SK-MEL-5 (cell line): Measurements from ENCODE around the gene NAP1L5. TPM values are rescaled to one million over a fixed set of nuclear protein-coding genes. Genes with fewer than 3 reads are reported as not detected.

Experiments used
- DNase-seq: peaks from one replicate; pipeline ENCODE4 v3.0.0-alpha.2; 2016; ENCODE audit warnings: low read depth, low spot score
- in situ Hi-C: cut with HindIII; loops from 2 replicates; pipeline ENCODE4 v1.10.0; 2016; ENCODE audit warnings: low sequenced_read_pairs, high pct_unique_total_duplicates, low pct_unique_long_range_greater_than_20kb
- total RNA-seq: library from RNA; depleted of rRNA; stranded (reverse); fragments of >200 nt; shearing (Covaris generic); gene quantifications from 2 replicates; pipeline ENCODE4 v1.2.3, GENCODE V29; 2014

Gene NAP1L5
- total RNA-seq, 1 experiment from 2014 or later = 14.0 TPM

DNA sequence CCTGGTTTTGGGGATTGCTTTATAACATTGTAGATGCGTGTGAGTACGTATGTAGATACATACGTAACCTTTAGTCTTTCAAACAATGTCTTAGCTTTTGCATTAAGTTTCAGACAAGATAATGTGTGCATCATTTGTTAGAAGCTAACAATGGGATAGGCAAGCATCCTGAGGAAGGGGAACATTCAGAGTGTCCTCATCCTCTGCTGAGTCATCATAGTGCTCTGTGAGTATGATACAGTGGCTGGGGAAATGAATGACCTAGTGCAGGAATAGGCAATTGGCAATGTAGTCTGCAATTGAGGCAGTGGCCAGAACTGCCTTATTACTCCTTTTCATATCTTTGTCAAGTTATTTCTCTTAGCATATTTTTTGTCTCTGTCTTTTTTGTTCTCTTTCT lies 7.3 kb downstream of the NAP1L5 start:
- no peak for DNase-seq
- in situ Hi-C loops = no loop called here

DNA sequence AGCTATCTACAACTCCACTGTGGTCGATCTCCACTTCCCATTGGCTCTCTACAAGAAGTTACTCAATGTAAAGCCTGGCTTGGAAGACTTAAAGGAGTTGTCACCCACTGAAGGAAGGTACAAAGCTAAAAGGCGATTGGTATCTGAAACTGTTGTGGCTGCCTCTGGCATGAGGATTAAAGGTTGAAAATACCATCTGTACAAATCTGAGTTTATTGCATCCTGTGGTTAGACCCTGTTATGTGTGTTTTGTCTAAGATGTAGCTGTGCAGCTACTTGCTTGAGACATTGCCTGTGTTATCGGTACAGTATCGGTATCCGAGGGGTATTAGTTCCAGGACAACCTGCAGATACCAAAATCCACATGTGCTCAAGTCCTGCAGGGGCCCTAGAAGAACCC lies 16.4 kb downstream of the NAP1L5 start:
- in situ Hi-C loops = no loop called here
- DNase-seq = no peak

- in situ Hi-C loops = no loop called here
- no peak for DNase-seq
Measured at GRCh38 chr4:88675543-88675942, 22.1 kb downstream of the NAP1L5 start.

DNA sequence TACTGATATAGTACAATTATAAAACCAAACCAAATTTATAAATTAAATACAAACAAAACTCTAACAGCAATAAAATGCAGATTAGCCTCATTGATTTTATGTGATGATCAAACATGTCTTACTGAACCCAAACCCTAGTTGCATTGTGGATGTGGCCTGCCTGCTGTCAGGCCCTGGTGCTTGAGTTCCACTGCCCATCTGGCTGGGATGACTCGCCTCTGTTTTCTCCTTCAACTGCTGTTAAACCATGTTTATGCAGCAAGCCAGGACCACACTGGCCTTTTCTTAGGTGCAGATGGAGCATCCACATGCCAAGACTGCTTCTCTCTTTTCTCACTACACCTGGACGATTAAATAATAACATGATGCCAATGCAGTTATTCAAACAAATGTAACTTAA lies 22.6 kb downstream of the NAP1L5 start:
- in situ Hi-C loops = no loop called here
- DNase-seq = no peak

GRCh38 chr4:88674565-88674964 lies 23.1 kb downstream of the NAP1L5 start:
- in situ Hi-C loops = no loop called here
- no peak for DNase-seq

DNA sequence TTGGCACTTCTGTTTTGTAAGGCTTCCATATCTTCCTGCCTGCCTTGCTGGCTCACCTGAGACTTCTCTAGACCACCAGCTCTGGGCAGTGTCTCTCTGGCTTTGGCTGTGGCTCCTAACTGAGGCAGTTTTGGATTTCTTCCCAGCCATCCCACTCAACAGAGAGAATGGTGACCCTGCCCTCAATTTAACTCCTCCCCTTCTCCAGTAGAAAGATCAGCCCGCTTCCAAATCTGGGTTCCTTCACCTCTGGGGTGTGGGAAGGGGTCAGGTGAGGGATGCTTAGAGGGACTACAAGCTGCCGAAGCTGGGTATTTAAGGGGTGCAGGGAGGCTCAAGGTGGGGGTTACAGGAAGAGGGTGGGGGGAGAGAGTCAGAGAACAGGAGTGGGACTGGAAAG lies 23.7 kb downstream of the NAP1L5 start:
- in situ Hi-C loops = no loop called here
- DNase-seq = no peak

GRCh38 chr4:88672987-88673386 lies 24.6 kb downstream of the NAP1L5 start:
- DNase-seq = peak; percentile 58
- in situ Hi-C loops = no loop called here

DNA sequence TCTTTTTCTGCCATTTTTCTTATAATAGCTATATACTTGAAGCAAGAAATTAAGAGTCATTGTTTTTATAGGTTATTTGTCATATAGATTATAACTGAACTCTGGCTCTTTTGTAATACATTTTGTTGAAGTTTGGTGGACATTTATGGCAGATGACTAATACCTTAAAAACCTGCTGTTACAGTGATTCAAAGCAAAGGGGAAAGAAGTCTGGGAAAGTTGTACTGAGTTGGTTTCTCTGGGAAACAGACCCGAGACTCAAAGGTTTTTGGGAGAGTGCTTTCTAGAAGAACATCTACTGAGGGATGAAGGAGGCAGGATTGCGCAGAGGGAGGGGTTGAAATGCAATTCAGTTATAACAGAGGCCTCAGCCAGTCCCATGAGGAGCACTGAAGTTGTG lies 35.9 kb downstream of the NAP1L5 start:
- in situ Hi-C loops = no loop called here
- DNase-seq = no peak

GRCh38 chr4:88660446-88661294 lies 37.0 kb downstream of the NAP1L5 start:
- in situ Hi-C loops = no loop called here

DNA sequence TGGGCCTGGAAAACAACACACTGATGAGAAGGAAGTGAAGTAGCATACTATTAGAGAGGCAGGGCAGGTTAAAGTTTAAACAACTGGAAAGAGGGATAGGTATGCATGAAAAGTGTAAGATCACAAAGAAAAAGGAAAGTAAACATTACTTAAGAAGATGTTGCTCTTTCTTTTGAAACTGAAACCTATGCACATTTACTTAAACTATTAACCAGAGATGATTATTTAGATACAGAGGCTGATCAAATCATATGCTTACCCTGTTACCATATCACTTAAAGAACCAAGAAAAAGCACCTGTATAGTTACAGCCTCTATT lies 37.8 kb downstream of the NAP1L5 start:
- DNase-seq = no peak
- in situ Hi-C loops = no loop called here

More at GRCh38 chr4:88660446-88661294, 37.0 kb downstream of the NAP1L5 start:
- no peak for DNase-seq

DNA sequence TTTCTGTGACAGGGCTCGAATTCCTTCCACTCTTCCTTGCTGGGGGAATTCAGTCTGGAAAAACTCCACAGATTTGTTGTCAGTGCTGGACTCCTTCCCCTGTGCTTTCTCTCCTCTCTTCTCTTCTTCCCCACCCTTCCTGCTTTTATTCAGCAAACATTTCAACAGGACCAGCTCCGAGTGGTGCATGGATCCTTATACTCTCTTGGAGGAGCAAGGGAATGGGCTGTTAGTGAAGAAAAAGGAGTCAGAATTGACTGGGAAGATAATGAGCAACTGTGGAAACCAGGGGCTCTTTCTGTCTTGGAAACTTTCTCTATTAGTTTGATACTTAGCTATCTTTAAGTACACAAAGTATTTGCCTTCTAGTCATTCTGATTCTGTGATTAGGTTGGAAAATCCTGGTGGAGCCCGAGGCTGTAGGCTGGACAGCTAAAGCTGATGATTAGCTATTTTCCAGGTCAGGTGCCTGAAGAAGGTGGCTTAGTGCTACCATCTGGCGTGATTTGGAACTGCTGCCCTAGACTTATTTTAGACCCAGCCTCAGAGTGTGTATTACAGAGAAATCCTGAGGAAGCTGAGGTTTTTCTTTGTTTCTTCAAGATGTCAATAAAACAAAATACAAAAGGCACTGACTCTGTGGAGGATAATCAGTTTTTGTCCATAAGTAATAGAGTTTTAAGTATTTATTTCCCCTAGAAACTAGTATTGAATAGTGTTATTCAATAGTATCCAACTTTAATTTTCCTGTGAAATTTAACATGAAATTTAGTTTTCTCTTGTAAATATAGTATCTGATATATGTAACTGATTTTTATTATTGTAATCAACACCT lies 38.4 kb downstream of the NAP1L5 start:
- in situ Hi-C loops = no loop called here
- peak; percentile 75 for DNase-seq

DNA sequence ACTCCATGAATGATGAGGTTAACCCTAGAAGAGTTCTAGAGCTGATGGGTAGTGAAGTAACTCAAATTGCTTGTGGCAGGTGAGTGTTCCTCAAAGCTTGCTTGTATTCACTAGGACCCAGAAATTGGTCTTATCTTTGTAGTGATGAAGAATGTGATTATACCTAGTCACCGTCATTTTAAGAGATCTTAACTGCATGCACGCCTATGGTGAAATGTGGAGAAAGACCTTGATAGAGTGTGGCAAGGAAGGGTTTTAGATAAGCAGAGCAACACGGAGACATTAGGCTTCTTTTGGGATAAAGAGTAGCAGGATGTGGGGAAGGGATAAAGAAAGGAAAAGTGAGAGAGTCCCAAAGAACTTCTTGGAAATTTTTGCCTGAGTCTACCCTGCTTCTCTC lies 42.4 kb downstream of the NAP1L5 start:
- in situ Hi-C loops = no loop called here
- no peak for DNase-seq

GRCh38 chr4:88653371-88653946 lies 44.2 kb downstream of the NAP1L5 start:
- no peak for DNase-seq
- in situ Hi-C loops = no loop called here

DNA sequence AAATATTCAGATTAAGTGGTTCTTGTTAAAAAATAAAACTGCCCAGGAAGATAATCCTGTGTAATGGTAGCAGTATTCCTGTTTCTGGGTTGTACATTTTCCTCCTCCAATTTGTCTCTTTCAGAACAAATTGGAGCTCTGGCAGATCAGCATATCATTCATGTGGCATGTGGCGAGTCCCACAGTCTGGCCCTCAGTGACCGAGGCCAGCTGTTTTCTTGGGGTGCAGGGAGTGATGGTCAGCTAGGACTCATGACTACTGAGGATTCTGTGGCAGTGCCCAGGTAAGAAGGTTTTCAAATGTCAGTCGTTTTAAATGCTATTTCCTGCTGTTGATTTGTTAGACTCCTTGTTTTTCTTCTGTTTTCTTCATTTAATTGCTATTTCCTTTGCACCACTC lies 47.9 kb downstream of the NAP1L5 start:
- in situ Hi-C loops = no loop called here
- DNase-seq = no peak

DNA sequence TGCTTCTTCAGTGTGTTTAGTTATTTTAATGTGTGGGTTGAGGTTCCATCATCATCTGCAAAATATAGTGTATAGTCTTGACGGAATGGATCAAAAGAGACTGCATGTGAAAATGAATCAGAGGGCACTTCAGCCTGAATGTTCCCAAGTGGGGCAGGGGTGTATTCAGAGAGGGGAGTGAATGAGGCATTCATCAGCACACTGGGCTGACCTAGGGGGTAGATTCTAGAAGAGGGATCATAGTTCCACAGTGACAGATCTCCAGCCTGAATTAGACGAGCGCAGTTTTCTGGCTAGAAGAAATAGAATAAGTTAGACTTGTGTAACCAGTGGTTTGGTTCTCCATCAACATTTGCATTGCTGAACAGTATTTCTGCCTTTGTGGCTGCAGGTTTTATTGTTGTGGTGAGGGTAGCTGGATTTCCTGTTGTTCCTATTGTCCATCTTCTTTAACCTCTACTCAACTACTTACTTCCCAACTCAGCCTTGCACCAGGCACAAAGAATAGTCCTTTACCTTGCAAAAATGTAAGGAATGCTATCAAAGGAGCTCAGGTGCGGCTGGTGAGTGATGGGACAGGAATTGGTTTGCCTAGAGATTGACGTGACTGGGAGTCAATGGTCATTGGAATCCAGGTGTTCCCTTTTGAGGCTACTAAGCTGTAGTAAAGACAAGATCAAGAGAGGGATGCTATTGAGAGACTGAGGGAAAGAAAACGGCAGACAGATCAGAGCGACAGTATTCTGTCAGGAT lies 50.9 kb downstream of the NAP1L5 start:
- in situ Hi-C loops = no loop called here
- no peak for DNase-seq

GRCh38 chr4:88645994-88646393 lies 51.6 kb downstream of the NAP1L5 start:
- in situ Hi-C loops = no loop called here
- no peak for DNase-seq
